GM21390 (cell line): ENCODE data around the gene C2CD3.
"Not testable (repeated sequence)": the region's sequence is repeated elsewhere in the genome, so short reads cannot be mapped to it uniquely, and the experiment has no call there.

ENCODE experiments used
- ATAC-seq: cut with Tn5 transposase; IDR thresholded peaks from one replicate; pipeline ENCODE4 v1.9.1; 2021; ENCODE audit not compliant: unreplicated experiment

The C2CD3 gene

GRCh38 chr11:74159642-74160041 lies 11.2 kb downstream of the C2CD3 start:
- ATAC-seq: no peak

DNA sequence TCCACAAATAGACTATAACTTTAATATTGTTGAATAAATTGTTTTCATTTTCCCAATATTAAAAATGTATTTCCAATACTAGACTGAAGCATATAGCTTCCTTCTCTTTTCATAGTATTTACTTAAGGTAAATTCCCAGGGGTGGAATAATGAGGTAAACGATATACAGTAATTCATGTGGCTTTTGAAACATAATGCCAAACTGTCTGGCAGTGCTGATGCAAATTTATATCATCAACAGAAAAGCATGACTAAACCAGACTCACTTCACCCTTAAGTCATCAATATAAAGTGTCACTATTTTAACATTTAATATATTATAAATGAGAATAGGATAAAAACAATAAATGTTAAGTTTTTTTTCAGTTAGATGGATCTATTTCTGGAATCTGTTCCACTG lies 13.6 kb downstream of the C2CD3 start:
- ATAC-seq: no peak

DNA sequence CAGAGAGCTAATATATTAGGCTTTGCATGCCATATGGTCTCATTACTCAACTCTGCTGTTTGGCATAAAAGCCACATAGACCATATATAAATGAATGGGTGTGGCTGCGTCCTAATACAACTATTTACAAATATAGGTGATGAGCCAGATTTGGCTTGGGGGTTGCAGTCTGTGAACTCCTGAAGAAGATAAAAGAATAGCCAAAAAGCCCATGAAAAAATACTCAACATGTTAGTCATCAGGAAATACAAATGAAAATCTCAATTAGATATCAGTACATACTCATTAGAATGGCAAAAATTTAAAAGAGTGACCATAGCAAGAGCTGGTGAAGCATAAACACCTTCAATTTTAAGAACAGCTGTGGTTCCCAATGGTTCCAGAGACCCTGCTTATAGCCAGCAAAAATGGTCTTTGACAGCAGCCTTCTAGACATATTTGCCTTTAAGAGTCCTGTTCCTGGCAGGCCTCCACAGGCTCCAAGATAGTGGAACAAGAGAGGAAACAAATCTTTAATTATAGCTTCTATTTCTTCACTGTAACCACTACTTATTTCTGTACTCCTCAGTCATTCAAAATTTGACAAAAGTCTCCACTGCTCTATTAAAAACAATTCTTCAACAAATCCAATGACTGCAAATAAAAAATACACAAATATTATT lies 16.1 kb downstream of the C2CD3 start:
- ATAC-seq: no peak

DNA sequence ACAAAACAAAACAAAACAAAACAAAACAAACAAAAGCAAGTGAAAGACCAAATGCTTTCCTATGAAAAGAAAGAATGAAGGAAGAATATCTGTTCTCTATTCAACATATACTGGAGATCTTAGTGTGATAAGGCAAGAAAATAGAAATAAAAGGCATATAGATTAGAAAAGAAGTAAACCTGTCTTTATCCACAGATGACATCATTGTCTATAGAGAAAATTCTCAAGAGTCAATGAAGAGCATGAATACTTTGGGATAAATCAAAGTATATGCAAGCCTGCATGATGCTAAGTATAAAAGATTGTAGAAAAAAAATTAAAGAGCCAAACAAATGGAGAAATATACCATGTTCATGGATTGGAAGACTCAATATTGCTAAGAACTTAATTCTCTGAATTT lies 17.6 kb downstream of the C2CD3 start:
- no peak for ATAC-seq

- ATAC-seq: no peak
Measured at GRCh38 chr11:74147199-74147929, 23.4 kb downstream of the C2CD3 start.

GRCh38 chr11:74144592-74144991 lies 26.2 kb downstream of the C2CD3 start:
- ATAC-seq: no peak

- ATAC-seq: no peak
Measured at GRCh38 chr11:74142624-74143023, 28.2 kb downstream of the C2CD3 start.

DNA sequence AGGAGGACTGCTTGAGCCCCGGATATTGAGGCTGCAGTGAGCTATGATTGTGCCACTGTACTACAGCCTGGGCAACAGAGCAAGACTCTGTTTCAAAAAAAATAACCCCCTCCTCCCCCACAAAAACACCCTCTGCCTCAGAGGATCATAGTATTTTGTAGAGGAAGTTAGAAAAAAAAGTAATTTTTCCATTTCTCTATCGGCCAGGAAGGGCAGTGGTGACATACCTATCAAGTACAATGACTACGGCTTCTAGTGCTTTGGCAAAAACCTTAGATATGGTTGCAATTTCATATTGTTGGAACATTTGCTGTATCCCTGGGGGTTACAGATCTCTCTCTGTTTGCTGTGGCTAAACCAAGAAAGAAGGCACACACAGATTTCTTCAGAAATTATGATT lies 28.9 kb downstream of the C2CD3 start:
- no peak for ATAC-seq

GRCh38 chr11:74141241-74141695 lies 29.5 kb downstream of the C2CD3 start:
- ATAC-seq: no peak

- not testable (repeated sequence) for ATAC-seq
Measured at GRCh38 chr11:74139919-74140431, 30.8 kb downstream of the C2CD3 start.

DNA sequence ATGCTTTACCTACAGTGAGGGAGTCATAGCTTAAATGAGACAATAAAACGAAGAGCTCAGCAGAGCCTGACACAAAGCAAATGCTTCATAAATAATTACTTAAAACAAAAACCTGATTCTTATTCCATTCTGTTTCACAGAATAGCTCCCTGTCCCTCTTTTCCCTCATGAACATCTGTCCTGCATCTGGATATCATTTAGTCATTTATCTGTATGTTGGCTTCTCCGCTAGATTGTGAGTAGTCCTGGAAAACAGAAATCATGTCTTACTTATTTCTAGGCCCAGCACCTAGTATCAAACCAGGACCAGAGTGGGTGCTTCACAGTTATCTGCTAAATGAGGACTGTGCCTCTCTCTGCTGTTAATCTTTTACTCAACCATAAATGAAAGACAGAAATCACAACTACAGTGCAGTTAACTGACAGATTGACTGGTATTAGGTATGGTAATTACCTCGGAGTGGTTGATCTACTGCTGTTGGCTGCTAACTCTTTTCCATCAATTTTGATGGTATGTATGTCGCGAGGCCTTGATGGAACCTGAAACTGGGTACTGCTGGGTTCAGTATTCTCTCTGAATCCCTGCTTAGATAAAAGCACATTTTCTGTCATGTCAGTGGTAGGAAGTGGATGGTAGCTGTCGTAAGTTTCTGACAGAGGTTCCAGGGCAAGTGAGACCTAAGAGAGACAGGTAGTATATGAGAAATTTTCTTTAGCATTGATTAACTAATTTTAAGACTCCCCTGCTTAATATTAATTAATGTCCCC lies 31.5 kb downstream of the C2CD3 start:
- no peak for ATAC-seq

DNA sequence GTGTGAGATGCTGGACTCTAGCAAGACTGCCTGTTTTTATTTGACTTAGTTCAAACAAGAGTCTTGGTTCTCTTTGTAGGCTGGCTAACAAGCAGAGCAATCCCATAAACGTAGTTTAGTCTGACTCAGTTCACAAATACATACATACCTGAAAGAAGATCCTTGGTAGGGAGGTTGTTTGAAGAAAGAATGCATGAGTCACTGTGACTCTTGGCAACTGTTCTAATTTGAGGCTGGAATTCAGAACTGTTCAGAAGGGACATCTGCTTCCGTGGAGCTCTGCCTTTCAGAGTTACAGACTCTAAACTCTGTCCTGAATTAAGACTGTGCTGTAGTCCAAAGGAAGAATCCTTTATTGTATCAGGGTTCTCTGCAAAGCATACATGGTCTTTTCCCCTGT lies 32.2 kb downstream of the C2CD3 start:
- ATAC-seq: no peak

DNA sequence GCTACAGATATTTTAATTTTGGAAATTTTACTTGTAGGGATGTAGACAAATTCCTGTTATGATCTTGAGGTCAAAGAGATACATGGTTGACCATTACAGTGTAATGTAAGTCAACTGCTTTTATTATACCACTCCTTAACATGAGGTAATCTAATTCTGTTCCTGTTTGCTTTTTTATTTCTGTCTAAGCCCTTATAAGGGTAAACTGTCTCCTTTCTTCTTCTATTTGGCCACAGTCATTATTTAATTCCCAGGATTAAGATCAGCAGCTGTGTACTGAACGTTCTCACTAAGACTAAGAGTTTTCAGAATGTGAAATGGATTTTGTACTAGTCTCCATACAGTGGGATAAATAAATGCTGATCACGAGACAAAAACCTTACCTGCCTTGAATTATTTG lies 32.8 kb downstream of the C2CD3 start:
- ATAC-seq: no peak

GRCh38 chr11:74135127-74135840 lies 35.5 kb downstream of the C2CD3 start:
- ATAC-seq: no peak

DNA sequence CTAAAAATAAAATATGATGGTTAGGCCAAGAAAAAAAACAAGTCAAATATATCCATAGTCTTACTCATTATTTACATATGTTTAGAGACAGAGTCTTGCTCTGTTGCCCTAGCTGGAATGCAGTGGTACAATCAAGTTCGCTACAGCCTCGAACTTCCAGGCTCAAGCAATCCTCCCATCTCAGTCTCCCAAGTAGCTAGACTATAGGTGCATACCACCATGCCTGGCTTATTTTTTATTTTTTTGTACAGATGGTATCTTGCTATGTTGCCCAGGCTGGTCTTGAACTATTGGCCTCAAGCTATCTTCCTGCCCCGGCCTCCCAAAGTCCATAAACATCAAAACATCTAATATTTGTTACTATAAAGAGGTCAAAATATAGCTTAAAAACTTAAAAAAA lies 36.1 kb downstream of the C2CD3 start:
- ATAC-seq: no peak

- ATAC-seq: no peak
Measured at GRCh38 chr11:74133436-74133835, 37.4 kb downstream of the C2CD3 start.

DNA sequence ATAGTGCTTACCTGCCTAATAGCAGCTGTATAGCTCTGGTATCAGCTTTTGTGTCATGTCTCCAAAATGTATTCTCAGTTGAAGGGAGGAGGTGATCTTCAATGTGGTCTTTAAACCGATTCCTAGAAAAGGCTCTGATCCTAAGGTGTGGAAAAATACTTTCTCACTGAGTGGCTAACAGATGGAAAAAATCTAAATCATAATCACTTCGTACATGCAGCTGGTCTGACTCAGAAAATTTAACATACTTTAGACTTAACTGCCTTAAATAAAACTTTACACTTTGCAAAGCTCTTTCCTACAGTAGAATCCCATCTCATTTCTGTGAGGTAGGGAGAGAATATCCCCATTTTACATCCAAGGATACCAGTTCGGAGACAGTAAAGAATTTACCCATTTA lies 38.0 kb downstream of the C2CD3 start:
- no peak for ATAC-seq

DNA sequence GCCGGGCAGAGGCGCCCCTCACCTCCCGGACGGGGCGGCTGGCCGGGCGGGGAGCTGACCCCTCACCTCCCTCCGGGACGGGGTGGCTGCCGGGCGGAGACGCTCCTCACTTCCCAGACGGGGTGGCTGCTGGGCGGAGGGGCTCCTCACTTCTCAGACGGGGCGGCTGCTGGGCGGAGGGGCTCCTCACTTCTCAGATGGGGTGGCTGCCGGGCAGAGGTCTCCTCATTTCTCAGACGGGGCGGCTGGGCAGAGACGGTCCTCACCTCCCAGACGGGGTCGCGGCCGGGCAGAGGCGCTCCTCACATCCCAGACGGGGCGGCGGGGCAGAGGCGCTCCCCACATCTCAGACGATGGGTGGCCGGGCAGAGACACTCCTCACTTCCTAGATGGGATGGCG lies 41.7 kb downstream of the C2CD3 start:
- not testable (repeated sequence) for ATAC-seq

GRCh38 chr11:74123008-74123448 lies 47.8 kb downstream of the C2CD3 start:
- no peak for ATAC-seq

GRCh38 chr11:74121804-74122203 lies 49.0 kb downstream of the C2CD3 start:
- no peak for ATAC-seq
